ENCODE results near the gene PACRGL.

GRCh38 chr4:20687864-20688263, 12.4 kb upstream of the PACRGL start:
- TF ChIP-seq CTCF (IDR thresholded peaks at IDR 0.05): no peak
- no peak for TF ChIP-seq POLR2A (IDR thresholded peaks at IDR 0.05)
